22Rv1 (cell line): Measurements from ENCODE around the gene ENTHD1.

Experiments
- CTCF ChIP-seq: fragments of 450-650 bp; IDR thresholded peaks from 2 replicates; pipeline ENCODE4 v1.5.1; 2017; ENCODE audit warnings: mild to moderate bottlenecking
- ZFX ChIP-seq: fragments of 450-650 bp; IDR thresholded peaks from 2 replicates; pipeline ENCODE4 v1.6.1; 2017; ENCODE audit warnings: antibody characterized with exemption, borderline replicate concordance

GRCh38 chr22:39908737-39909136 is 15.2 kb upstream of the ENTHD1 start:
- TF ChIP-seq CTCF (no peak), ZFX (no peak)
